OCI-LY7 (cell line): Measurements from ENCODE around the gene RAB22A.

ENCODE experiments used
- CTCF ChIP-seq: fragments of 200-600 bp; sonication (generic); conservative IDR thresholded peaks from 2 replicates; pipeline ENCODE4 v1.5.1; 2014; ENCODE audit warnings: mild to moderate bottlenecking, antibody characterized with exemption, low read length, moderate library complexity, mixed read lengths
- EZH2phosphoT487 ChIP-seq: fragments of 200-600 bp; sonication (generic); IDR thresholded peaks from 2 replicates; pipeline ENCODE4 v1.6.1; 2018; ENCODE audit warnings: low read depth, borderline replicate concordance, mild to moderate bottlenecking, mixed run types, antibody characterized with exemption, low read length, moderate library complexity, mixed read lengths

GRCh38 chr20:58277578-58278472, 31.7 kb upstream of the RAB22A start:
- no peak for TF ChIP-seq CTCF
- no peak for TF ChIP-seq EZH2phosphoT487
